Ovary (tissue), 3 donors: Measurements from ENCODE around the gene PNMA6F.

ENCODE experiments used
- CTCF ChIP-seq, 3 donors: fragments of 450-650 bp in 2 of 3; fragments of 200-600 bp in 1 of 3; IDR thresholded peaks; one replicate each; pipeline versions ENCODE4 v1.5.1 to v1.8.0; 2016 to 2022; ENCODE audit warnings: antibody characterized with exemption in 3 of 3, mild to moderate bottlenecking in 1 of 3
- EP300 ChIP-seq: sonication (generic); formaldehyde crosslinking; IDR thresholded peaks from one replicate; pipeline ENCODE4 v1.6.1; 2017; ENCODE audit warnings: antibody characterized with exemption
- POLR2A ChIP-seq: fragments of 450-650 bp; IDR thresholded peaks from one replicate; pipeline ENCODE4 v1.6.1; 2017; ENCODE audit warnings: antibody characterized with exemption, mild to moderate bottlenecking, moderate library complexity
- donor health status: DM: no; HTN: no; CAD: no.

DNA sequence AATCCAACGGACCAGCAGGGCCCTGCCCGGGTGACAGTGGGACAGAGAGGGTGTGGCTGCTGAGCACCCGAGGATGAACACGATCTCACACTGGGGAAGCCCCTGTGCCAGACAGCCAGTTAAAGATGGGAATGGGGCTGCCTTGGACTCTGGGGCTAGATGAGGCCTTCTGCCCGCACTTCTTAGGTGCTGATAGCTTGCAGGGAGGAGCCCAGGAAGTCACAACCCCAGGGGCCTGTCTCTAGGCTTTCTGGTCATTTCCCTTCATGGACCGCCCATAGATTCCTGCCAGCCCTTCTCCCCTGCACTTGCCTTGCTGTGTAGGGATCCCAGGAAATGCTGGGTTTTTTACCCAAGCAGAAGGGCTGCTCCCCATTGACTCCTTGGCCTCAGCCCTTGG is 18.5 kb upstream of the PNMA6F start:
- TF ChIP-seq EP300 = no peak
- TF ChIP-seq POLR2A = no peak
- TF ChIP-seq CTCF (IDR thresholded peaks at IDR 0.05) = no peak
